ENCODE data around the gene SLC13A5. TPM values are rescaled to one million over a fixed set of nuclear protein-coding genes. Genes with fewer than 3 reads are reported as not detected.
A peak's percentile ranks its signal among the peaks of the same experiment; 100 is the strongest.

SLC13A5 gene
- total and polyA plus RNA-seq, 10 of the 15 experiments (the other 5 are each of a cell fraction or from before 2014, with no cell fraction given): 0.23 TPM; not detected in 9

DNA sequence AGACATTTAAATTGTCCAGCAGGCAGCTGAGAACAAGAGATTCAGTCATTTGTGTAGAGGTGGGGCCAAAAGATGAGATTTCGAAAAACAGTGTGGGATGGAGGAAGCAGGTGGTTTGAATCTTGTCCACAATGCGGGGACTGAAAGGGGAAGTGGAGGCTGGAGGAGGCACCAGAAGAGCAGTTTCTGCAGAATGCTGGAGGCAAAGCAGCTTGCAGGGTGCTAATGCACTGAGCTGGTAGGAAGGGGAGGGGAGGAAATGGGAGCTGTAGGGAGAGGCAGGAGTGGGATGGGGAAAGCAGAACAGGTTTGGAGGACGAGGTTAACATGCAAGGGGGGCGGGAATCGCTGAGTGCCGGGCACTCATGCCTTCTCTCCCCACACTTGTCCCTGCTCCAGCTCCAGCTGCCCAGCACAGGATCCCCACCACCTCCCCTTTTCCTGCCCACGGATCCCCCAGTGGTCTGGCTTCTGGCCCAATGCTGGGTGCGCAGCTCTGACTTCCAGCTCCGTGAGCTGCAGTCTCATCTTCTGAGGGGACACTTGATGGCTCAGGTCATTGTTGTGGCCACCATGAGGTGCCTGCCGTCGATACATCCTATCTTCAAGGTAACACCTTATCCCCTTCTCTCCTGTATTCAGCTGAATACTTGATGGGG is 52.2 kb downstream of the SLC13A5 start:
- POLR2A ChIA-PET: interaction anchor here (0.5 to 1.1 kb wide), 3 partner anchors 50 to 426 kb away, joined by 3 to 4 read pairs (median 3); no protein-coding TSS in a partner anchor
- intact Hi-C loops (cut with micrococcal nuclease; ENCODE audit: unreplicated experiment) (loop anchor here (10.0 kb wide), 1 partner anchor 94 kb away; the partner anchor contains the start of gene XAF1), in situ Hi-C loops (cut with MboI) (no loop called here)
- H3K9ac ChIP-seq (ENCODE audit: control insufficient read depth, insufficient read depth, low read length): no peak overlapping the region
- H3K4me3 ChIP-seq: 0 out of 2 replicates have a peak overlapping the region, but pooled peaks have one; percentile 9
- ATAC-seq: peak; percentile 85
- RAD21 ChIA-PET (ENCODE audit: unreplicated experiment): interaction anchor here (0.7 to 1.2 kb wide), 3 partner anchors 21 to 375 kb away, joined by 3 read pairs; partner anchors contain the start of gene SLC16A13
- no peaks in the 10 kb centered on the region for H4K20me1 ChIP-seq (ENCODE audit: control insufficient read depth, insufficient read depth)
- no peak overlapping the region for H3K27ac ChIP-seq (ENCODE audit: control insufficient read depth, insufficient read depth)
- CTCF ChIA-PET: interaction anchor here (0.5 to 1.9 kb wide), 5 partner anchors 25 to 475 kb away, joined by 3 to 7 read pairs (median 4); no protein-coding TSS in a partner anchor
- no TSS peak for BruUV-seq (replicated peaks)
- 27% methylated on average over 7 of the region's 11 CpGs for WGBS (ENCODE audit: insufficient coverage, insufficient replicate concordance, low lambda C conversion rate, missing lambda C conversion rate)
- no peaks in the 10 kb centered on the region for H3K27me3 ChIP-seq (replicated peaks in 1 of 2; ENCODE audit: control insufficient read depth in 2 of 2, insufficient read depth in 2 of 2, low read length in 1 of 2)
- H3K4me2 ChIP-seq (ENCODE audit: control insufficient read depth, insufficient read depth): peak overlapping the region; percentile 72
- no peaks in the 10 kb centered on the region for H3K9me3 ChIP-seq (replicated peaks; ENCODE audit: control insufficient read depth, insufficient read depth, low read length)
- SMC1A ChIA-PET (ENCODE audit: uncharacterized antibody, unreplicated experiment): interaction anchor here (1.0 to 2.0 kb wide), 5 partner anchors 10 to 342 kb away, joined by 3 to 6 read pairs (median 4); partner anchors contain the start of genes C17orf100 and MED31
- no peaks in the 10 kb centered on the region; a peak in 1 of 4 replicates for H3K36me3 ChIP-seq (ENCODE audit: control insufficient read depth in 2 of 2, insufficient read depth in 2 of 2, low read length in 1 of 2)
- peak; percentile 99 for FAIRE-seq
- H3K4me1 ChIP-seq (ENCODE audit: control insufficient read depth, insufficient read depth, low read length): peaks cover 24% of the 10 kb centered on the region
- no peaks in the 10 kb centered on the region for H3K79me2 ChIP-seq (ENCODE audit: control insufficient read depth, insufficient read depth, low read length)
- peak; percentile 63 for DNase-seq (ENCODE audit: low read depth, low spot score)
- H2AFZ ChIP-seq (ENCODE audit: control insufficient read depth, low read depth, low read length): no peak overlapping the region
- peak; percentile 65; the same call in 1 of the 2 replicates for TF ChIP-seq EED (IDR thresholded peaks at IDR 0.05; ENCODE audit: low read depth)
- no peak for TF ChIP-seq EGR1 (IDR thresholded peaks at IDR 0.05; ENCODE audit: borderline replicate concordance in 1 of 2, low read depth in 2 of 2, low read length in 2 of 2)
- TF ChIP-seq, protein P1, sequence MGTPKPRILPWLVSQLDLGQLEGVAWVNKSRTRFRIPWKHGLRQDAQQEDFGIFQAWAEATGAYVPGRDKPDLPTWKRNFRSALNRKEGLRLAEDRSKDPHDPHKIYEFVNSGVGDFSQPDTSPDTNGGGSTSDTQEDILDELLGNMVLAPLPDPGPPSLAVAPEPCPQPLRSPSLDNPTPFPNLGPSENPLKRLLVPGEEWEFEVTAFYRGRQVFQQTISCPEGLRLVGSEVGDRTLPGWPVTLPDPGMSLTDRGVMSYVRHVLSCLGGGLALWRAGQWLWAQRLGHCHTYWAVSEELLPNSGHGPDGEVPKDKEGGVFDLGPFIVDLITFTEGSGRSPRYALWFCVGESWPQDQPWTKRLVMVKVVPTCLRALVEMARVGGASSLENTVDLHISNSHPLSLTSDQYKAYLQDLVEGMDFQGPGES (IDR thresholded peaks at IDR 0.05): no peak
- 0 out of 3 replicates have a peak, but pooled peaks have one; percentile 23 for TF ChIP-seq POU2F2 (IDR thresholded peaks at IDR 0.05; ENCODE audit: borderline replicate concordance, low read depth, low read length)
- TF ChIP-seq SPI1 (IDR thresholded peaks at IDR 0.05; ENCODE audit: borderline replicate concordance, insufficient read depth, low read depth, low read length): peak; percentile 93
- TF ChIP-seq RAD21 (IDR thresholded peaks at IDR 0.05; ENCODE audit: insufficient read depth, low read depth, low read length): no peak
- TF ChIP-seq SIN3A (IDR thresholded peaks at IDR 0.05; ENCODE audit: low read depth, low read length): no peak
- TF ChIP-seq, protein P2, sequence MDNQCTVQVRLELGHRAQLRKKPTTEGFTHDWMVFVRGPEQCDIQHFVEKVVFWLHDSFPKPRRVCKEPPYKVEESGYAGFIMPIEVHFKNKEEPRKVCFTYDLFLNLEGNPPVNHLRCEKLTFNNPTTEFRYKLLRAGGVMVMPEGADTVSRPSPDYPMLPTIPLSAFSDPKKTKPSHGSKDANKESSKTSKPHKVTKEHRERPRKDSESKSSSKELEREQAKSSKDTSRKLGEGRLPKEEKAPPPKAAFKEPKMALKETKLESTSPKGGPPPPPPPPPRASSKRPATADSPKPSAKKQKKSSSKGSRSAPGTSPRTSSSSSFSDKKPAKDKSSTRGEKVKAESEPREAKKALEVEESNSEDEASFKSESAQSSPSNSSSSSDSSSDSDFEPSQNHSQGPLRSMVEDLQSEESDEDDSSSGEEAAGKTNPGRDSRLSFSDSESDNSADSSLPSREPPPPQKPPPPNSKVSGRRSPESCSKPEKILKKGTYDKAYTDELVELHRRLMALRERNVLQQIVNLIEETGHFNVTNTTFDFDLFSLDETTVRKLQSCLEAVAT (IDR thresholded peaks at IDR 0.05): peak; percentile 71
- TF ChIP-seq, protein P3, sequence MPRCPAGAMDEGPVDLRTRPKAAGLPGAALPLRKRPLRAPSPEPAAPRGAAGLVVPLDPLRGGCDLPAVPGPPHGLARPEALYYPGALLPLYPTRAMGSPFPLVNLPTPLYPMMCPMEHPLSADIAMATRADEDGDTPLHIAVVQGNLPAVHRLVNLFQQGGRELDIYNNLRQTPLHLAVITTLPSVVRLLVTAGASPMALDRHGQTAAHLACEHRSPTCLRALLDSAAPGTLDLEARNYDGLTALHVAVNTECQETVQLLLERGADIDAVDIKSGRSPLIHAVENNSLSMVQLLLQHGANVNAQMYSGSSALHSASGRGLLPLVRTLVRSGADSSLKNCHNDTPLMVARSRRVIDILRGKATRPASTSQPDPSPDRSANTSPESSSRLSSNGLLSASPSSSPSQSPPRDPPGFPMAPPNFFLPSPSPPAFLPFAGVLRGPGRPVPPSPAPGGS (IDR thresholded peaks at IDR 0.05; ENCODE audit: borderline replicate concordance, insufficient read depth, low read depth, low read length, poor library complexity, severe bottlenecking): peak; percentile 21
- TF ChIP-seq NRF1 (conservative IDR thresholded peaks at IDR 0.05; ENCODE audit: low read depth, low read length): no peak
- no peak for TF ChIP-seq HDAC6 (IDR thresholded peaks at IDR 0.05; ENCODE audit: unreplicated experiment)
- TF ChIP-seq TCF12 (IDR thresholded peaks at IDR 0.05; ENCODE audit: low read depth, low read length): peak; percentile 74
- peak; percentile 66 for TF ChIP-seq ATF7 (IDR thresholded peaks at IDR 0.05; ENCODE audit: low read depth)
- peak; percentile 34; the same call in 1 of the 2 replicates for TF ChIP-seq IKZF1 (conservative IDR thresholded peaks at IDR 0.05)
- peak; percentile 18; the same call in 1 of the 2 replicates for TF ChIP-seq ZBED1 (IDR thresholded peaks at IDR 0.05; ENCODE audit: borderline replicate concordance)
- TF ChIP-seq CBFB (IDR thresholded peaks at IDR 0.05; ENCODE audit: low read depth): peak; percentile 43; the same call in 1 of the 2 replicates
- no peak; a peak in 1 of 4 replicates for TF ChIP-seq BHLHE40 (IDR thresholded peaks at IDR 0.05; ENCODE audit: borderline replicate concordance in 1 of 2, low read depth in 2 of 2, low read length in 1 of 2)
- TF ChIP-seq IKZF2 (IDR thresholded peaks at IDR 0.05): peak; percentile 68 to 71; a peak in 3 of 4 replicates
- TF ChIP-seq PAX8 (IDR thresholded peaks at IDR 0.05): no peak
- TF ChIP-seq DPF2 (IDR thresholded peaks at IDR 0.05): peak; percentile 43; the same call in 1 of the 2 replicates
- TF ChIP-seq NBN (IDR thresholded peaks at IDR 0.05): 0 out of 2 replicates have a peak, but pooled peaks have one; percentile 53
